UCSD-AML1 (cell line): ENCODE data around the gene STX18.
"Not testable (repeated sequence)": the region's sequence is repeated elsewhere in the genome, so short reads cannot be mapped to it uniquely, and the experiment has no call there.

Experiments used
- DNase-seq: peaks from one replicate; lab custom pipeline; 2025; ENCODE audit not compliant: unreplicated experiment; lab: John Stamatoyannopoulos, UW

STX18 gene

GRCh38 chr4:4480685-4481398 is 61.0 kb downstream of the STX18 start:
- DNase-seq = no peak

- DNase-seq = no peak
Observed at GRCh38 chr4:4480205-4480604, 61.6 kb downstream of the STX18 start.

GRCh38 chr4:4479366-4479765 is 62.5 kb downstream of the STX18 start:
- no peak for DNase-seq

GRCh38 chr4:4477796-4478195 is 64.1 kb downstream of the STX18 start:
- DNase-seq = no peak

GRCh38 chr4:4477391-4477790 is 64.5 kb downstream of the STX18 start:
- DNase-seq = no peak

- DNase-seq = no peak
Observed at GRCh38 chr4:4474476-4474875, 67.4 kb downstream of the STX18 start.

- DNase-seq = no peak
Observed at GRCh38 chr4:4472344-4472958, 69.4 kb downstream of the STX18 start.

GRCh38 chr4:4471195-4471594 is 70.7 kb downstream of the STX18 start:
- DNase-seq = no peak

- no peak for DNase-seq
Observed at GRCh38 chr4:4470208-4470607, 71.6 kb downstream of the STX18 start.

GRCh38 chr4:4465238-4465637 is 76.6 kb downstream of the STX18 start:
- not testable (repeated sequence) for DNase-seq

GRCh38 chr4:4462970-4463369 is 78.9 kb downstream of the STX18 start:
- no peak for DNase-seq

- no peak for DNase-seq
Observed at GRCh38 chr4:4461850-4462249, 80.0 kb downstream of the STX18 start.

GRCh38 chr4:4461178-4461577 is 80.7 kb downstream of the STX18 start:
- DNase-seq = no peak

- DNase-seq = no peak
Observed at GRCh38 chr4:4460759-4461158, 81.1 kb downstream of the STX18 start.

- no peak for DNase-seq
Observed at GRCh38 chr4:4459181-4459580, 82.7 kb downstream of the STX18 start.

- DNase-seq = no peak
Observed at GRCh38 chr4:4457803-4458553, 83.9 kb downstream of the STX18 start.

GRCh38 chr4:4456816-4457578 is 84.9 kb downstream of the STX18 start:
- no peak for DNase-seq

- DNase-seq = no peak
Observed at GRCh38 chr4:4456351-4456750, 85.5 kb downstream of the STX18 start.

GRCh38 chr4:4455210-4455865 is 86.5 kb downstream of the STX18 start:
- no peak for DNase-seq

GRCh38 chr4:4446434-4446833 is 95.4 kb downstream of the STX18 start:
- DNase-seq = no peak

GRCh38 chr4:4443821-4444220 is 98.0 kb downstream of the STX18 start:
- no peak for DNase-seq
